Measurements from ENCODE around the gene PTCRA.
A peak's percentile ranks its signal among the peaks of the same experiment; 100 is the strongest.
"Not testable (repeated sequence)": the region's sequence is repeated elsewhere in the genome, so short reads cannot be mapped to it uniquely, and the experiment has no call there.

The PTCRA gene

GRCh38 chr6:42947950-42948349 is 32.1 kb downstream of the PTCRA start:
- no peak for DNase-seq

GRCh38 chr6:42952389-42952788 is 36.5 kb downstream of the PTCRA start:
- DNase-seq = no peak

GRCh38 chr6:42954405-42954804 is 38.6 kb downstream of the PTCRA start:
- DNase-seq = not testable (repeated sequence)

GRCh38 chr6:42958125-42958524 is 42.3 kb downstream of the PTCRA start:
- no peak for DNase-seq

- DNase-seq = no peak
Observed at GRCh38 chr6:42959917-42960242, 44.0 kb downstream of the PTCRA start.

- no peak for DNase-seq
Observed at GRCh38 chr6:42960243-42961019, 44.6 kb downstream of the PTCRA start, which contains the start of gene GNMT. Gene GNMT, plus strand, starts transcription at chr6:42960754. Its CDS starts 14 bp downstream, at chr6:42960768.

GRCh38 chr6:42961020-42961470 is 45.2 kb downstream of the PTCRA start:
- DNase-seq = no peak

GRCh38 chr6:42962096-42962495 is 46.2 kb downstream of the PTCRA start:
- DNase-seq = no peak

- peak; percentile 88 for DNase-seq
Observed at GRCh38 chr6:42962502-42963178, 46.8 kb downstream of the PTCRA start.

- no peak for DNase-seq
Observed at GRCh38 chr6:42963179-42963854, 47.5 kb downstream of the PTCRA start.

GRCh38 chr6:42963855-42964605 is 48.2 kb downstream of the PTCRA start:
- DNase-seq = peak; percentile 77

- no peak for DNase-seq
Observed at GRCh38 chr6:42966571-42966970, 50.7 kb downstream of the PTCRA start.

- no peak for DNase-seq
Observed at GRCh38 chr6:42967228-42967627, 51.4 kb downstream of the PTCRA start.

- no peak for DNase-seq
Observed at GRCh38 chr6:42968126-42968701, 52.4 kb downstream of the PTCRA start.

- no peak for DNase-seq
Observed at GRCh38 chr6:42968783-42969182, 52.9 kb downstream of the PTCRA start.

GRCh38 chr6:42969431-42969830 is 53.6 kb downstream of the PTCRA start:
- DNase-seq = no peak

GRCh38 chr6:42969934-42970333 is 54.1 kb downstream of the PTCRA start:
- no peak for DNase-seq

GRCh38 chr6:42970871-42971612 is 55.2 kb downstream of the PTCRA start:
- no peak for DNase-seq

GRCh38 chr6:42971746-42972327 is 56.0 kb downstream of the PTCRA start:
- DNase-seq = no peak

GRCh38 chr6:42973926-42974325 is 58.1 kb downstream of the PTCRA start:
- no peak for DNase-seq

- DNase-seq = no peak
Observed at GRCh38 chr6:42974919-42975505, 59.2 kb downstream of the PTCRA start.
